Left lung (tissue), 10 donors: ENCODE measurements around the gene ARNT2. TPM values are rescaled to one million over a fixed set of nuclear protein-coding genes. Genes with fewer than 3 reads are reported as not detected.

ENCODE experiments used
- ATAC-seq: fragments of 200-7000 bp; cut with Tn5 transposase; one replicate; pipeline ENCODE4 v1.9.1; 2020; ENCODE audit warnings: moderate library complexity
- DNase-seq, 4 donors: peaks; one replicate each; pipeline ENCODE4 v3.0.0-alpha.2; 2013 to 2020
- H3K27ac ChIP-seq, 2 donors: fragments of 200-600 bp; sonication (generic) in 1 of 2; one replicate each; pipeline versions ENCODE4 v1.5.0 to v1.8.0; 2020 to 2021
- H3K27me3 ChIP-seq, 2 donors: fragments of 200-600 bp; sonication (generic) in 1 of 2; one replicate each; pipeline versions ENCODE4 v1.5.0 to v1.8.0; 2020 to 2021
- H3K36me3 ChIP-seq, 2 donors: fragments of 200-600 bp; sonication (generic) in 1 of 2; one replicate each; pipeline versions ENCODE4 v1.5.0 to v1.8.0; 2020 to 2021
- H3K4me1 ChIP-seq, 2 donors: fragments of 200-600 bp; one replicate each; pipeline ENCODE4 v1.8.0; 2021
- H3K4me3 ChIP-seq, 2 donors: fragments of 200-600 bp; sonication (generic) in 1 of 2; one replicate each; pipeline versions ENCODE4 v1.5.0 to v1.8.0; 2020 to 2021; ENCODE audit warnings: mild to moderate bottlenecking in 1 of 2
- H3K9me3 ChIP-seq, 2 donors: fragments of 200-600 bp; sonication (generic) in 1 of 2; one replicate each; pipeline versions ENCODE4 v1.5.0 to v1.8.0; 2020 to 2021
- intact Hi-C, 2 donors: fragments of 100-400 bp; cut with DNase I; formaldehyde crosslinking; loops; one replicate each; pipeline versions ENCODE4 v1.11.2 to v1.14.2; 2022
- polyA plus RNA-seq, 6 donors: library from polyadenylated mRNA; unstranded; fragments of 120-200 nt; gene quantifications; one replicate each; pipeline ENCODE4 v1.2.1, GENCODE V29; 2013; ENCODE audit not compliant: insufficient read length in 6 of 6
- total RNA-seq, 2 donors: library from RNA; stranded (reverse); fragmentation: NEBNext Ultra II Directional; extraction: Animal tissue kit (Norgen Biotek cat#: 25700); gene quantifications; one replicate each; pipeline ENCODE4 v1.2.1, GENCODE V29; 2021
- TF ChIP-seq, protein P1 (sequence below), 2 donors: fragments of 200-600 bp; sonication (generic) in 1 of 2; IDR thresholded peaks; one replicate each; pipeline versions ENCODE4 v1.5.0 to v1.8.0; 2021; ENCODE audit warnings: antibody characterized with exemption in 2 of 2
- donor health status: DM: no; HTN: yes; CAD: no.
- donor health status: DM: no; HTN: no; CAD: no.

ARNT2 gene
- total and polyA plus RNA-seq, 8 donors: 9.7 to 50.8 (median 33.7) TPM

GRCh38 chr15:80606511-80607071 lies 202.4 kb downstream of the ARNT2 start:
- H3K4me3 ChIP-seq: no peak overlapping the region
- no peak for DNase-seq
- H3K4me1 ChIP-seq: no peaks in the 10 kb centered on the region
- intact Hi-C loops: no loop called here
- H3K27me3 ChIP-seq: no peaks in the 10 kb centered on the region
- no peaks in the 10 kb centered on the region for H3K36me3 ChIP-seq
- TF ChIP-seq, protein P1, sequence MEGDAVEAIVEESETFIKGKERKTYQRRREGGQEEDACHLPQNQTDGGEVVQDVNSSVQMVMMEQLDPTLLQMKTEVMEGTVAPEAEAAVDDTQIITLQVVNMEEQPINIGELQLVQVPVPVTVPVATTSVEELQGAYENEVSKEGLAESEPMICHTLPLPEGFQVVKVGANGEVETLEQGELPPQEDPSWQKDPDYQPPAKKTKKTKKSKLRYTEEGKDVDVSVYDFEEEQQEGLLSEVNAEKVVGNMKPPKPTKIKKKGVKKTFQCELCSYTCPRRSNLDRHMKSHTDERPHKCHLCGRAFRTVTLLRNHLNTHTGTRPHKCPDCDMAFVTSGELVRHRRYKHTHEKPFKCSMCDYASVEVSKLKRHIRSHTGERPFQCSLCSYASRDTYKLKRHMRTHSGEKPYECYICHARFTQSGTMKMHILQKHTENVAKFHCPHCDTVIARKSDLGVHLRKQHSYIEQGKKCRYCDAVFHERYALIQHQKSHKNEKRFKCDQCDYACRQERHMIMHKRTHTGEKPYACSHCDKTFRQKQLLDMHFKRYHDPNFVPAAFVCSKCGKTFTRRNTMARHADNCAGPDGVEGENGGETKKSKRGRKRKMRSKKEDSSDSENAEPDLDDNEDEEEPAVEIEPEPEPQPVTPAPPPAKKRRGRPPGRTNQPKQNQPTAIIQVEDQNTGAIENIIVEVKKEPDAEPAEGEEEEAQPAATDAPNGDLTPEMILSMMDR (IDR thresholded peaks at IDR 0.05): no peak
- no peak for ATAC-seq
- H3K27ac ChIP-seq: no peak overlapping the region
- H3K9me3 ChIP-seq: no peaks in the 10 kb centered on the region

DNA sequence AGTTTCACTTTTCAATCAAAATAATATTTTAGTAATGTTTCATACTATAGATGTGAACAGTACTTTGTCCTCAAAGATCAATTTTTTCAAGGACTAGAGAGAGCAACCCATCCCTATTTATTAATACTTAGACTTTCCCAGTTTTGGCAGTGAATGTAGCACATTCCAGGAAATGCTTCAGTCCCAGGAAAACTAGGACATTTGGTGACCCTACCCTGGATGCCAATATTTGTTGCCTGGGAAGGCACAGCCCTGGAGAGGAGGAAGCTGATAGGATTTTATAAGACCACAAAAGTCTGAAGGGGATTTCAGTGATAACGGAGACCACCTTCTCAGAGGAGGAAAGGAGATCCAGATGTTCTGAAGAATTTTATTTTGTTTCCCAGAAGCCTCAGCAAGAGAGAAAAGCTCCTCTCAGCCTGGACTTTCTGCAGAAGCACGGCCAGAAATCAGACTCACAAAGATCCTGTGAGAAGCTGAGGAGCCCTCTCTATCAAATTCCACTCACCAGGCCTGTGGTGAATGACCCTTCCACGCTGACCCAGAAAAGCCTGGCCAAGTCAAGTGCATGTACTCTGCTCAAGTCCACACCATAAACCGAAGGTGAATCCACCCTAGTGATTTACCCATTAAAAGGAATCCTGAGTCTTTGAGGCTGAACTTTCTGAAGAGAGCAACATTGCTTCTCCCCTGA lies 203.3 kb downstream of the ARNT2 start:
- Histone ChIP-seq H3K4me3 (no peak overlapping the region), H3K27ac (no peak overlapping the region), H3K4me1 (no peaks in the 10 kb centered on the region), H3K9me3 (no peaks in the 10 kb centered on the region), H3K27me3 (no peaks in the 10 kb centered on the region), H3K36me3 (no peaks in the 10 kb centered on the region)
- intact Hi-C loops: no loop called here
- TF ChIP-seq, protein P1 (IDR thresholded peaks at IDR 0.05): no peak
- no peak for DNase-seq
- no peak for ATAC-seq

DNA sequence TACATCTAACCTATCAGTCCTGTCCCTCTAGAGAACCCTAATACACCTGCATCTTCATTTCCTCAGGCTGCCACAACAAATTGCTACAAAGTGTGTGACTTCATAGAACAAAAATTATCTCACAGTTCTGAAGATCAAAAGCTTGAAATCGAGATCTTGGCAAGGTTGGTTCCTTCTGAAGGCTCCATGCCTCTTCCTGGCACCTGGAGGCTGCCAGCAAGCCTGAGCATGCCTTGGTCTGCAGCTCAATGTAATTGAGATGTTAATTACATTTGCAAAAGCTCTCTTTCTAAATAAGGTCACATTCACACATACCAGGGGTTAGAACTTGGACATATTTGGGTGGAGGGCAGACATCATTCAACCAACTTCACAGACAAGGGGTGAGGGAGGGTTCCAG lies 204.5 kb downstream of the ARNT2 start:
- TF ChIP-seq, protein P1 (IDR thresholded peaks at IDR 0.05): no peak
- Histone ChIP-seq H3K4me1 (no peaks in the 10 kb centered on the region), H3K4me3 (no peak overlapping the region), H3K36me3 (no peaks in the 10 kb centered on the region), H3K27ac (no peak overlapping the region), H3K27me3 (no peaks in the 10 kb centered on the region), H3K9me3 (no peaks in the 10 kb centered on the region)
- DNase-seq: no peak
- intact Hi-C loops: no loop called here
- no peak for ATAC-seq

DNA sequence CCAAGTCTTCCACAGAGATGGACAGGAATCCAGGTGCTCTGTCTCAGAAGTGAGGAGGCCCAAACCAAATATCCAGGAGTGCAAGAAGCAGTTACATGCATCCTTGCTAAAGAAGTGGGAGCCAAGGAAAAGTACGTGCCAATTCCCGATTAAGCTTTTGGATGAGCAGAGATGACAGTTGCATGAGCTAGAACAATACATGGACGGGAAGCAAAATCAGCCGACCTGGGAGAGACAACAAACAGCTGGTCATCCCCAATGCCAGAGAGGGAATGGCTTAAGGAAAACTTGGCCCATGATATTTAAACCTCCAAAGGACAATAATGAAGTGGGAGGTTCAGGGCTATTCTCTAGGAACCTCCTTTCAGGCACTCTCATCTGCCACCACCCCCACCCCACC lies 204.9 kb downstream of the ARNT2 start:
- H3K27me3 ChIP-seq: no peaks in the 10 kb centered on the region
- H3K36me3 ChIP-seq: no peaks in the 10 kb centered on the region
- ATAC-seq (no peak), DNase-seq (peak in 2 of 4 donors; percentile 72 to 75)
- no peak overlapping the region for H3K4me3 ChIP-seq
- no peaks in the 10 kb centered on the region for H3K4me1 ChIP-seq
- no peaks in the 10 kb centered on the region for H3K9me3 ChIP-seq
- H3K27ac ChIP-seq: peak overlapping the region in 1 of 2 donors; percentile 18
- intact Hi-C loops: no loop called here
- TF ChIP-seq, protein P1 (IDR thresholded peaks at IDR 0.05): no peak

DNA sequence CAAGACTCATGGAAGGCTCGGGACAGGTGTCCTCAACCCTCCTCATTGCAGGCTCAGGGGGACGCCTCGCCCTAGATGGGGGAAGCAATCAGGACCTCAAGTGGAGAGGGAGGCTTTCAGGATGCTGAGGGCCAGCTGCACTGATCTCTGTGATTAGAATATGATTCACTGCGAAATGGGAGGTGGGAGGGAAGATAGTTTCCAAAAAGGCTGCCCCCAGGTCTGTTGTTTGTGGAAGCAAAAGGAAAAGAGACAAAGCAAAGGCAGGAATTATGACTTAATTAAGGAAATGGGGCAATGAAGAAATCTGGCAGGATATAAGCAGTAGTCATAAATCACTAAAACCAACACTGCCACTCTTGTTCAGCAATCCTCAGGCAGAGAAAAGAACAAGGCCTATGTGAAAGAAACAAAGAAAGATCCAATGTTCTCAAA lies 205.3 kb downstream of the ARNT2 start:
- DNase-seq: no peak
- ATAC-seq: no peak
- TF ChIP-seq, protein P1 (IDR thresholded peaks at IDR 0.05): no peak
- Histone ChIP-seq H3K27ac (peak overlapping the region in 1 of 2 donors; percentile 18), H3K4me3 (no peak overlapping the region), H3K27me3 (no peaks in the 10 kb centered on the region), H3K36me3 (no peaks in the 10 kb centered on the region), H3K9me3 (no peaks in the 10 kb centered on the region), H3K4me1 (no peaks in the 10 kb centered on the region)
- intact Hi-C loops: no loop called here
